ENCODE measurements around the gene DACH1. TPM values are rescaled to one million over a fixed set of nuclear protein-coding genes. Genes with fewer than 3 reads are reported as not detected.

The DACH1 gene
- total and polyA plus RNA-seq, 2 of the 8 experiments (the other 6 are each of a cell fraction or from before 2014, with no cell fraction given), result 0.12 to 0.67 TPM

DNA sequence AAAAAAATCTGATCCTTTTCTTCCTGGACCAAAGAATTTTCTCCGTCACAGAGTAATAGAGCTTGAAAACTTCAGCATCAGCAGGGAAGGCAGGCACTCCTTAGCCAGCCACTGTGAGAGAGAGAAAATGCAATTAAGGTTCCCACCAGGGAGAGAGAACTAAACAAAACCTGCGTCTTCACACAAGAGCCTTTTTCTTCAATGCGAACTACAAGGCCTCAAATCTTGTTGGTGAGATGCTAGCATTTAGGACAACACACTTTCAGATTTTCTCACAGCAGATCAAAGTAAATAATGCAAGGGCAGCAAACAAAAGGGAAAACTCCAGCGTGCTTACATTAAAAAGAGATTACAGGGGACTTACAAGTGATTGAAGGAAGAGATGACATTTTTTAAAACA, 80.1 kb downstream of the DACH1 start (continued):
- no peak for TF ChIP-seq HDAC2 (IDR thresholded peaks at IDR 0.05; ENCODE audit: borderline replicate concordance in 1 of 2, low read depth in 2 of 2, low read length in 2 of 2)
- TF ChIP-seq CBX5 (IDR thresholded peaks at IDR 0.05; ENCODE audit: low read depth, low read length), result no peak
- TF ChIP-seq CHD1 (IDR thresholded peaks at IDR 0.05; ENCODE audit: low read depth, low read length), result no peak
- TF ChIP-seq, protein P1, sequence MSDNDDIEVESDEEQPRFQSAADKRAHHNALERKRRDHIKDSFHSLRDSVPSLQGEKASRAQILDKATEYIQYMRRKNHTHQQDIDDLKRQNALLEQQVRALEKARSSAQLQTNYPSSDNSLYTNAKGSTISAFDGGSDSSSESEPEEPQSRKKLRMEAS (IDR thresholded peaks at IDR 0.05), result no peak
- TF ChIP-seq SIX5 (IDR thresholded peaks at IDR 0.05; ENCODE audit: low read depth, low read length), result no peak

All from H1 (cell line).